Measurements from ENCODE around the gene RNASE13. TPM values are rescaled to one million over a fixed set of nuclear protein-coding genes. Genes with fewer than 3 reads are reported as not detected.

Gene RNASE13
- total and polyA plus RNA-seq, 2 experiments from 2014 or later: not detected

GRCh38 chr14:20999591-20999990 lies 35.0 kb downstream of the RNASE13 start (continued):
- TF ChIP-seq ZNF462 (CRISPR knock-in tag; IDR thresholded peaks at IDR 0.05): no peak
- no peak for TF ChIP-seq EZH2 (IDR thresholded peaks at IDR 0.05; ENCODE audit: low read depth, unreplicated experiment)
- no peak for TF ChIP-seq ZNF114 (CRISPR knock-in tag; IDR thresholded peaks at IDR 0.05)
- no peak for TF ChIP-seq ZNF331 (CRISPR knock-in tag; IDR thresholded peaks at IDR 0.05; ENCODE audit: low read depth)
- no peak for TF ChIP-seq REST (IDR thresholded peaks at IDR 0.05; ENCODE audit: unreplicated experiment)
- TF ChIP-seq STAT1 (IDR thresholded peaks at IDR 0.05; ENCODE audit: unreplicated experiment): no peak
